IMR-90 (cell line): ENCODE data around the gene CNIH1. TPM values are rescaled to one million over a fixed set of nuclear protein-coding genes. Genes with fewer than 3 reads are reported as not detected.

Source experiments
- ATAC-seq: fragments of 200-7000 bp; cut with Tn5 transposase; 2 replicates; pipeline ENCODE4 v1.9.1; 2020; ENCODE audit warnings: low read depth, mild to moderate bottlenecking, moderate library complexity
- BruUV-seq: library from RNA; stranded (reverse); fragments of 400-500 nt; replicated peaks from 2 replicates; lab custom pipeline; 2021; lab: Mats Ljungman, UMichigan
- CTCF ChIA-PET: fragments of 300-600 bp; formaldehyde crosslinking; extraction: SDS; loops from one replicate; lab custom pipeline; 2021; ENCODE audit warnings: antibody characterized with exemption; lab: Yijun Ruan, JAX
- POLR2A ChIA-PET: fragments of 300-600 bp; sonication (Branson Sonifier 250); formaldehyde crosslinking; loops from one replicate; lab custom pipeline; 2022; ENCODE audit warnings: antibody characterized with exemption; ENCODE audit not compliant: unreplicated experiment; lab: Charles Lee
- DNase-seq: peaks from one replicate; pipeline ENCODE4 v3.0.0; 2013
- H2AFZ ChIP-seq: replicated peaks from 2 replicates; pipeline ENCODE3; 2013; ENCODE audit warnings: low read length, mild to moderate bottlenecking; ENCODE audit not compliant: poor library complexity
- H2AK5ac ChIP-seq: 2 replicates; pipeline ENCODE4 v1.6.1; 2013; ENCODE audit warnings: low read depth, low read length, inconsistent platforms
- H2AK9ac ChIP-seq: replicated peaks from 2 replicates; pipeline ENCODE3; 2013; ENCODE audit warnings: mild to moderate bottlenecking, low read depth, low read length, moderate library complexity; ENCODE audit not compliant: poor library complexity
- H2BK120ac ChIP-seq: 2 replicates; pipeline ENCODE4 v1.6.1; 2013; ENCODE audit warnings: low read depth, low read length, inconsistent platforms
- H2BK15ac ChIP-seq: 3 replicates; pipeline ENCODE4 v1.6.1; 2013; ENCODE audit warnings: low read depth, low read length, inconsistent platforms
- H2BK20ac ChIP-seq: 2 replicates; pipeline ENCODE4 v1.6.1; 2013; ENCODE audit warnings: low read depth, mild to moderate bottlenecking, inconsistent platforms, low read length, moderate library complexity
- H2BK5ac ChIP-seq: 2 replicates; pipeline ENCODE4 v1.6.1; 2013; ENCODE audit warnings: mild to moderate bottlenecking, low read depth, low read length, inconsistent platforms; ENCODE audit not compliant: poor library complexity, severe bottlenecking
- H3K14ac ChIP-seq: replicated peaks from 2 replicates; pipeline ENCODE4 v1.6.1; 2013; ENCODE audit warnings: low read depth, low read length, inconsistent platforms
- H3K18ac ChIP-seq: 2 replicates; pipeline ENCODE4 v1.6.1; 2013; ENCODE audit warnings: low read depth, low read length, control low read depth
- H3K23ac ChIP-seq: 2 replicates; pipeline ENCODE4 v1.6.1; 2013; ENCODE audit warnings: low read depth, low read length, inconsistent platforms
- H3K27ac ChIP-seq: 2 replicates; pipeline ENCODE4 v1.5.1; 2013; ENCODE audit warnings: mild to moderate bottlenecking, control low read depth, low read length; ENCODE audit not compliant: insufficient read depth
- H3K27me3 ChIP-seq: 2 replicates; pipeline ENCODE4 v1.6.1; 2013; ENCODE audit warnings: low read length; ENCODE audit not compliant: control insufficient read depth, insufficient read depth
- H3K36me3 ChIP-seq: 2 replicates; pipeline ENCODE4 v1.6.1; 2013; ENCODE audit warnings: low read length, mixed read lengths; ENCODE audit not compliant: control insufficient read depth, insufficient read depth
- H3K4ac ChIP-seq: 2 replicates; pipeline ENCODE4 v1.6.1; 2013; ENCODE audit warnings: low read depth, low read length, inconsistent platforms
- H3K4me1 ChIP-seq: 2 replicates; pipeline ENCODE4 v1.6.1; 2013; ENCODE audit warnings: low read length, mixed read lengths; ENCODE audit not compliant: control insufficient read depth, insufficient read depth
- H3K4me2 ChIP-seq: 2 replicates; pipeline ENCODE4 v1.6.1; 2013; ENCODE audit warnings: low read depth, mild to moderate bottlenecking, control low read depth, low read length, moderate library complexity
- H3K4me3 ChIP-seq: 2 replicates; pipeline ENCODE4 v1.5.1; 2013; ENCODE audit warnings: low read depth, mild to moderate bottlenecking, control low read depth, low read length, moderate library complexity; ENCODE audit not compliant: insufficient read depth
- H3K56ac ChIP-seq: 2 replicates; pipeline ENCODE4 v1.6.1; 2013; ENCODE audit warnings: low read length, inconsistent platforms; ENCODE audit not compliant: insufficient read depth; ENCODE audit errors: extremely low read depth
- H3K79me1 ChIP-seq, 2 experiments: 2 replicates each; pipeline ENCODE4 v1.6.1; 2013; ENCODE audit warnings: low read length in 2 of 2, inconsistent platforms in 1 of 2, low read depth in 1 of 2
- H3K9ac ChIP-seq: 2 replicates; pipeline ENCODE4 v1.6.1; 2013; ENCODE audit warnings: low read depth, low read length, control low read depth
- H3K9me1 ChIP-seq: 2 replicates; pipeline ENCODE4 v1.6.1; 2013; ENCODE audit warnings: low read length, inconsistent platforms; ENCODE audit not compliant: insufficient read depth
- H3K9me3 ChIP-seq: 2 replicates; pipeline ENCODE4 v1.6.1; 2013; ENCODE audit warnings: low read length; ENCODE audit not compliant: control insufficient read depth, insufficient read depth
- H4K20me1 ChIP-seq: 2 replicates; pipeline ENCODE4 v1.6.1; 2013; ENCODE audit warnings: low read length, inconsistent platforms; ENCODE audit not compliant: insufficient read depth
- H4K5ac ChIP-seq: 2 replicates; pipeline ENCODE4 v1.6.1; 2013; ENCODE audit warnings: mild to moderate bottlenecking, low read depth, low read length, control low read depth
- H4K8ac ChIP-seq, 2 experiments: 2 replicates each; pipeline ENCODE4 v1.6.1; 2013; ENCODE audit warnings: low read depth in 2 of 2, low read length in 2 of 2, control low read depth in 1 of 2, inconsistent platforms in 1 of 2
- H4K91ac ChIP-seq: 2 replicates; pipeline ENCODE4 v1.6.1; 2013; ENCODE audit warnings: low read depth, low read length, inconsistent platforms; ENCODE audit not compliant: insufficient read depth
- BHLHE40 ChIP-seq: fragments of 150-350 bp; IDR thresholded peaks from 2 replicates; pipeline ENCODE4 v1.6.1; 2016; ENCODE audit warnings: mild to moderate bottlenecking, low read depth, low read length
- CEBPB ChIP-seq: IDR thresholded peaks from 2 replicates; pipeline ENCODE4 v1.6.1; 2012; ENCODE audit warnings: low read depth, low read length, improper control_type of control experiment
- CHD1 ChIP-seq: IDR thresholded peaks from 2 replicates; pipeline ENCODE4 v1.6.1; 2012; ENCODE audit warnings: low read depth, low read length, improper control_type of control experiment
- CTCF ChIP-seq: conservative IDR thresholded peaks from 2 replicates; pipeline ENCODE4 v1.5.1; 2012; ENCODE audit warnings: mild to moderate bottlenecking, low read depth, low read length, improper control_type of control experiment
- ELK1 ChIP-seq: fragments of 150-350 bp; IDR thresholded peaks from 2 replicates; pipeline ENCODE4 v1.6.1; 2016; ENCODE audit warnings: low read depth, mild to moderate bottlenecking, low read length, moderate library complexity, borderline replicate concordance
- FOS ChIP-seq: fragments of 150-350 bp; IDR thresholded peaks from 2 replicates; pipeline ENCODE4 v1.6.1; 2016; ENCODE audit warnings: low read depth, low read length
- MAFK ChIP-seq: IDR thresholded peaks from 2 replicates; pipeline ENCODE4 v1.6.1; 2012; ENCODE audit warnings: low read depth, low read length, improper control_type of control experiment
- MAZ ChIP-seq: IDR thresholded peaks from 2 replicates; pipeline ENCODE4 v1.6.1; 2012; ENCODE audit warnings: low read depth, mild to moderate bottlenecking, low read length, improper control_type of control experiment, moderate library complexity, borderline replicate concordance
- MXI1 ChIP-seq: IDR thresholded peaks from 2 replicates; pipeline ENCODE4 v1.6.1; 2012; ENCODE audit warnings: low read depth, mild to moderate bottlenecking, low read length, moderate library complexity, borderline replicate concordance
- POLR2A ChIP-seq: IDR thresholded peaks from 2 replicates; pipeline ENCODE4 v1.6.1; 2012; ENCODE audit warnings: mild to moderate bottlenecking, low read depth, low read length
- RAD21 ChIP-seq: IDR thresholded peaks from 2 replicates; pipeline ENCODE4 v1.6.1; 2012; ENCODE audit warnings: low read length, improper control_type of control experiment
- RCOR1 ChIP-seq: IDR thresholded peaks from 2 replicates; pipeline ENCODE4 v1.6.1; 2012; ENCODE audit warnings: mild to moderate bottlenecking, low read length, improper control_type of control experiment; ENCODE audit not compliant: insufficient replicate concordance
- RFX5 ChIP-seq: IDR thresholded peaks from 2 replicates; pipeline ENCODE4 v1.8.0; 2012; ENCODE audit warnings: low read depth, mild to moderate bottlenecking, low read length, moderate library complexity
- SMC3 ChIP-seq: fragments of 150-350 bp; IDR thresholded peaks from 2 replicates; pipeline ENCODE4 v1.6.1; 2016; ENCODE audit warnings: low read depth, mild to moderate bottlenecking, antibody characterized with exemption, low read length, moderate library complexity
- USF2 ChIP-seq: fragments of 150-350 bp; IDR thresholded peaks from 2 replicates; pipeline ENCODE4 v1.6.1; 2017; ENCODE audit warnings: mild to moderate bottlenecking, antibody characterized with exemption, low read length, low read depth
- WGBS, 2 experiments: methylation state at CpG; one replicate each; pipeline versions ENCODE4 v1.1.5 to v1.1.7; 2013; ENCODE audit warnings: missing lambda C conversion rate in 2 of 2; ENCODE audit not compliant: insufficient read length in 1 of 2; ENCODE audit errors: extremely low coverage in 2 of 2; 5-methylcytosine and 5-hydroxymethylcytosine counted together
- dilution Hi-C: fragments of 300-500 bp; cut with HindIII; formaldehyde crosslinking; loops from one replicate; pipeline ENCODE4 v1.14.3; 2018; ENCODE audit warnings: low sequenced_read_pairs; ENCODE audit not compliant: unreplicated experiment
- in situ Hi-C: fragments of 300-500 bp; cut with MboI; formaldehyde crosslinking; loops from 3 replicates; pipeline ENCODE4 v1.14.3; 2019; ENCODE audit warnings: low sequenced_read_pairs, inconsistent platforms, mixed read lengths
- intact Hi-C: fragments of 100-400 bp; cut with micrococcal nuclease; formaldehyde crosslinking; loops from 2 replicates; pipeline ENCODE4 v1.10.0; 2022
- polyA plus RNA-seq, 3 experiments: library from polyadenylated mRNA; depleted of rRNA; stranded (reverse); fragments of >200 nt; gene quantifications; 2 replicates each; pipeline ENCODE4 v1.2.3, GENCODE V29; 2012; ENCODE audit warnings: low replicate concordance in 1 of 3
- total RNA-seq: library from RNA; depleted of rRNA; stranded (reverse); fragments of >200 nt; gene quantifications from 2 replicates; pipeline ENCODE4 v1.2.3, GENCODE V29; 2012

CNIH1 gene
- total and polyA plus RNA-seq, 2 of the 4 experiments (the other 2 are of a cell fraction): 244 to 284 TPM

GRCh38 chr14:54450535-54450934, 9.4 kb upstream of the CNIH1 start:
- dilution Hi-C loops: no loop called here
- no peak overlapping the region for H3K9ac ChIP-seq
- TF ChIP-seq CHD1: no peak
- no peak for TF ChIP-seq SMC3
- TF ChIP-seq USF2: no peak
- TF ChIP-seq RAD21: no peak
- TF ChIP-seq CEBPB: no peak
- TF ChIP-seq MXI1: no peak
- TF ChIP-seq POLR2A: no peak
- no peak for TF ChIP-seq RFX5
- TF ChIP-seq FOS: no peak
- TF ChIP-seq MAZ: no peak
- TF ChIP-seq ELK1: no peak
- TF ChIP-seq CTCF: no peak
- TF ChIP-seq MAFK: no peak
- TF ChIP-seq RCOR1: no peak
- TF ChIP-seq BHLHE40: no peak
- intact Hi-C loops: no loop called here
- no peak overlapping the region for H3K18ac ChIP-seq
- H2BK5ac ChIP-seq: no peak overlapping the region
- ATAC-seq (peak; percentile 56), DNase-seq (peak; percentile 60)
- no peak overlapping the region for H2BK20ac ChIP-seq
- peaks cover 2% of the 10 kb centered on the region; the same call in 1 of the 2 replicates for H3K4me1 ChIP-seq
- H3K23ac ChIP-seq: no peak overlapping the region
- no peaks in the 10 kb centered on the region for H4K20me1 ChIP-seq
- no peak overlapping the region for H3K4me2 ChIP-seq
- BruUV-seq: no TSS peak
- ChIA-PET CTCF (no interaction called here), POLR2A (no interaction called here)
- H3K4me3 ChIP-seq: no peak overlapping the region
- no peak overlapping the region for H4K91ac ChIP-seq
- no peak overlapping the region for H2BK120ac ChIP-seq
- no peak overlapping the region for H4K5ac ChIP-seq
- H3K9me1 ChIP-seq: no peaks in the 10 kb centered on the region; the same call in 1 of the 2 replicates
- H4K8ac ChIP-seq: no peak overlapping the region
- no peaks in the 10 kb centered on the region for H3K36me3 ChIP-seq
- no peak overlapping the region for H3K4ac ChIP-seq
- no peak overlapping the region for H3K14ac ChIP-seq
- H2AFZ ChIP-seq: no peak overlapping the region
- H3K27ac ChIP-seq: no peak overlapping the region
- no peaks in the 10 kb centered on the region for H3K9me3 ChIP-seq
- in situ Hi-C loops: no loop called here
- H2AK5ac ChIP-seq: no peak overlapping the region
- no peaks in the 10 kb centered on the region for H3K27me3 ChIP-seq
- H2BK15ac ChIP-seq: no peak overlapping the region
- H3K56ac ChIP-seq: no peak overlapping the region
- no peak overlapping the region for H2AK9ac ChIP-seq
- no CpG with 5 or more reads among the region's 3 CpGs for WGBS, 2 experiments
- no peaks in the 10 kb centered on the region for H3K79me1 ChIP-seq
